Measurements from ENCODE around the gene PCSK2.

Gene PCSK2

GRCh38 chr20:17488916-17489600 lies 262.2 kb downstream of the PCSK2 start:
- DNase-seq = no peak

GRCh38 chr20:17490501-17490900 lies 263.7 kb downstream of the PCSK2 start:
- no peak for DNase-seq

- DNase-seq = no peak
Observed at GRCh38 chr20:17491041-17491440, 264.2 kb downstream of the PCSK2 start.

GRCh38 chr20:17491488-17491887 lies 264.6 kb downstream of the PCSK2 start:
- no peak for DNase-seq

GRCh38 chr20:17493173-17493572 lies 266.3 kb downstream of the PCSK2 start:
- no peak for DNase-seq

- no peak for DNase-seq
Observed at GRCh38 chr20:17494201-17494600, 267.4 kb downstream of the PCSK2 start.

- no peak for DNase-seq
Observed at GRCh38 chr20:17495826-17496225, 269.0 kb downstream of the PCSK2 start.

- no peak for DNase-seq
Observed at GRCh38 chr20:17497821-17498580, 271.2 kb downstream of the PCSK2 start.

GRCh38 chr20:17498641-17499040 lies 271.8 kb downstream of the PCSK2 start:
- no peak for DNase-seq

- no peak for DNase-seq
Observed at GRCh38 chr20:17499041-17499440, 272.2 kb downstream of the PCSK2 start.

GRCh38 chr20:17500271-17500670 lies 273.4 kb downstream of the PCSK2 start:
- DNase-seq = no peak

- no peak for DNase-seq
Observed at GRCh38 chr20:17500826-17501225, 274.0 kb downstream of the PCSK2 start.

GRCh38 chr20:17501701-17502100 lies 274.9 kb downstream of the PCSK2 start:
- no peak for DNase-seq

- DNase-seq = no peak
Observed at GRCh38 chr20:17502105-17502504, 275.3 kb downstream of the PCSK2 start.

- no peak for DNase-seq
Observed at GRCh38 chr20:17503301-17504065, 276.6 kb downstream of the PCSK2 start.

- peak; percentile 16 for DNase-seq
Observed at GRCh38 chr20:17504066-17504897, 277.4 kb downstream of the PCSK2 start.

- DNase-seq = peak; percentile 41
Observed at GRCh38 chr20:17504898-17505635, 278.2 kb downstream of the PCSK2 start.

- peak; percentile 32 for DNase-seq
Observed at GRCh38 chr20:17505636-17506517, 279.0 kb downstream of the PCSK2 start.

GRCh38 chr20:17507032-17507431 lies 280.2 kb downstream of the PCSK2 start:
- DNase-seq = no peak

GRCh38 chr20:17507531-17507930 lies 280.7 kb downstream of the PCSK2 start:
- no peak for DNase-seq

- DNase-seq = no peak
Observed at GRCh38 chr20:17508756-17509155, 281.9 kb downstream of the PCSK2 start.
